Measurements from ENCODE around the gene TRAF5. TPM values are rescaled to one million over a fixed set of nuclear protein-coding genes. Genes with fewer than 3 reads are reported as not detected.

The TRAF5 gene
- total RNA-seq, 4 donors from 2014 or later, result 2.7 to 9.2 (median 4.0) TPM

DNA sequence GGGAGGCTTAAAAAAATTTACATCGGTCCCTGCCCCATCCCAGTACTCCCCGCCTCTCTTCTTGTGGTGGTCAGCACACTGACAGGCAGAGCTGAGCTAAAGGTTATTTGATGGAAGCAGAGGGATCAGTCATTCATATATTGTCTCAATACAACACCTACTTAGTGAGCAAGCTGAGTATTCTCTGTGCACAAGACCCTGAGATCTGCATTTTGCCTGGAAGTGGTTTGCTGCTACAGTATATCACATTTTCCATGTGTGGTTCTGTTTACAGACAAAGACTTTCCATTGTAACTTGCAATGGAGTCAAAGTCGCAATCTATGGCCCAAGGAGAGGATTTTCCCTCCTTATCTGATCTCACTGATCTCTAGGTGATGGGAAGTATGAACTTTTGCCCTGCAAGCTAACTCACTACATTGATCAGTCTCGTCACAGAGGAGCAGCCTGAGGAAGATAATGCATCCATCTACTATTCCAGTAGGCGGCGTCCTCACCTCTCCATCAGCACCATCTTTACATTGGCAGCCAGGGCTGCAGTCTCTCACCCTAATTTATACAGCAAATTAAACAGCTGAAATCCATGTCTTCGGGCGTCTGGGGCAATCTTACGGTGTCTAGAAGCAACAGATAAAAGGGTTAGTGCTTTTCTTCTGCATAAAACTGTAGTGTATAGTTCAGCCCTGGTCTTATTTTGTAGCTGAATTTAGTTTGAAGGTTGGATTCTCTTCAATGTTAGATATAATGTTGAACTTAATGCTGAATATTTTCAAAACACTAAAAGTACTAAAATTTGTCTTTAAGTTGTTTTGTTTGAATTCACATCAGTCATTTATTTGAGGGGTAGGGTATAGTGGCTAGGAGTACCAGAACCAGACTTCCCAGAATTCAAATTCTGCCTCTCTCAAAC is 3.2 kb upstream of the TRAF5 start:
- TF ChIP-seq, protein P1, sequence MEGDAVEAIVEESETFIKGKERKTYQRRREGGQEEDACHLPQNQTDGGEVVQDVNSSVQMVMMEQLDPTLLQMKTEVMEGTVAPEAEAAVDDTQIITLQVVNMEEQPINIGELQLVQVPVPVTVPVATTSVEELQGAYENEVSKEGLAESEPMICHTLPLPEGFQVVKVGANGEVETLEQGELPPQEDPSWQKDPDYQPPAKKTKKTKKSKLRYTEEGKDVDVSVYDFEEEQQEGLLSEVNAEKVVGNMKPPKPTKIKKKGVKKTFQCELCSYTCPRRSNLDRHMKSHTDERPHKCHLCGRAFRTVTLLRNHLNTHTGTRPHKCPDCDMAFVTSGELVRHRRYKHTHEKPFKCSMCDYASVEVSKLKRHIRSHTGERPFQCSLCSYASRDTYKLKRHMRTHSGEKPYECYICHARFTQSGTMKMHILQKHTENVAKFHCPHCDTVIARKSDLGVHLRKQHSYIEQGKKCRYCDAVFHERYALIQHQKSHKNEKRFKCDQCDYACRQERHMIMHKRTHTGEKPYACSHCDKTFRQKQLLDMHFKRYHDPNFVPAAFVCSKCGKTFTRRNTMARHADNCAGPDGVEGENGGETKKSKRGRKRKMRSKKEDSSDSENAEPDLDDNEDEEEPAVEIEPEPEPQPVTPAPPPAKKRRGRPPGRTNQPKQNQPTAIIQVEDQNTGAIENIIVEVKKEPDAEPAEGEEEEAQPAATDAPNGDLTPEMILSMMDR (IDR thresholded peaks at IDR 0.05), result peak; percentile 67 to 85 (median 80)
- no peak for TF ChIP-seq POLR2A (IDR thresholded peaks at IDR 0.05)
- Histone ChIP-seq H3K36me3 (no peaks in the 10 kb centered on the region), H3K27me3 (no peaks in the 10 kb centered on the region), H3K9me3 (no peaks in the 10 kb centered on the region), H3K4me1 (peaks cover 0 to 22% (median 3%) of the 10 kb centered on the region in 3 donors), H3K4me3 (no peak overlapping the region), H3K27ac (no peak overlapping the region)
- intact Hi-C loops (cut with DNase I), result loop anchor here (10.0 kb wide), 2 partner anchors 151 to 331 kb away; no protein-coding TSS in a partner anchor
- no peak for DNase-seq
- WGBS, 2 donors, result 22 to 35% methylated on average over 6 to 9 of the region's 9 CpGs

DNA sequence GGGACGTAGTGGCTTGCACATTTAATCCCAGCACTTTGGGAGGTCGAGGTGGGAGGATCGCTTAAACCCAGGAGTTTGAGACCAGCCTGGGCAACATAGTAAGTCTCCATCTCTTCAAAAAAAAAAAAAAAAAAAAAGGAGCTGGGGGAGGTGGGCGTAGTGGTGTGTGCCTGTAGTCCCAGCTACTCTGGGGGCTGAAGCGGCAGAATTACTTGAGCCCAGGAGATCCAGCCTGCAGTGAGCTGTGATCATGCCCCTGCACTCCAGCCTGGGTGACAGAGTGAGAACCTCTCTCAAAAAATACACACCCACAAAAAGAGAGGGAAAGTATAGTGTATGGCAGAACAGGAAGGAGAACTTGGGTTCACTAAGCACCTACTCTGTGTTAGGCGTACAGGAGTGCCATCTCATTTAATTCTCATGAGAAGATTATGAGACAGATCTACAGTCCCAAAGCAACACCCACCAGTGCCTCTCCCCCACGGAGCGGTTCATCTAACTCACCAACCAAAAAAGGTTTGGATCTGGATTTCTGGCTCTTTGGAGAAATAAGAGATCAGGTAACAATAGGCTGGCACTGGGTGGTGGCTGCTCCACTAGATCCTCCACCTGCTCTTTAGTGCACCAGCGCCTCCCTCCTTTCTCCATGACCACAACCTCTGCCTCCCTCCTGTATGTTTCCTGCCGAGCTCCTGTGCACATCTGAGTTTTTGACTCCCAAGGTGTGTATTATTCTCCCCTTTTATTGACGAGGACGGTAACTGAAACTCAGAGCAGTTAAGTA is 1.4 kb upstream of the TRAF5 start:
- no peak overlapping the region for H3K4me3 ChIP-seq
- DNase-seq, result no peak
- intact Hi-C loops (cut with DNase I), result loop anchor here (10.0 kb wide), 2 partner anchors 150 to 330 kb away; no protein-coding TSS in a partner anchor
- no peak for TF ChIP-seq POLR2A (IDR thresholded peaks at IDR 0.05)
- TF ChIP-seq, protein P1 (IDR thresholded peaks at IDR 0.05), result no peak
- 85 to 86% methylated on average over 12 of the region's 12 CpGs for WGBS, 2 donors
- H3K9me3 ChIP-seq, result no peaks in the 10 kb centered on the region
- peaks cover 8 to 39% (median 16%) of the 10 kb centered on the region in 3 donors for H3K4me1 ChIP-seq
- no peaks in the 10 kb centered on the region for H3K27me3 ChIP-seq
- H3K27ac ChIP-seq, result no peak overlapping the region
- H3K36me3 ChIP-seq, result no peaks in the 10 kb centered on the region

DNA sequence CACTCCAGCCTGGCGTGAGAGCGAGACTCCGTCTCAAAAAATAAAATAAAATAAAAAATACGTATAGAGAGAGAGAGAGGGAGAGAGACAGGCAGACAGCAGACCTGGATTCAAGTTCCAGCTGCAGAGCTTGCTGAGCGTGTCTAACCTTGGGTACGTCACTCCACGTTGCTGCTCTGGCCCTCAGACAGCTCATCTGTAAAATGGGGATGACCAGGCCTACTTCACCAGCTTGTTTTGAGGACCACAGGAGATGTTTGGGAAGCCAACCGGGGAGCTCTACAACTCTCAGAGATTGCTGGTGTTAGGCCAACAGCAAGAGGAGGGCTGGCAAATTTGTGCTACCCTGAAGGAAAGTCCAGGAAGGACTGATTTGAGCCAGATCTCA is 499 bp upstream of the TRAF5 start:
- intact Hi-C loops (cut with DNase I), result loop anchor here (10.0 kb wide), 2 partner anchors 149 to 329 kb away; no protein-coding TSS in a partner anchor
- Histone ChIP-seq H3K4me1 (peaks cover 12 to 48% (median 24%) of the 10 kb centered on the region in 3 donors), H3K4me3 (peak overlapping the region; percentile 66 to 85 (median 81)), H3K36me3 (no peaks in the 10 kb centered on the region), H3K27me3 (no peaks in the 10 kb centered on the region), H3K9me3 (no peaks in the 10 kb centered on the region), H3K27ac (peak overlapping the region; percentile 78 to 90 (median 88))
- no peak for DNase-seq
- TF ChIP-seq, protein P1 (IDR thresholded peaks at IDR 0.05), result no peak
- no peak for TF ChIP-seq POLR2A (IDR thresholded peaks at IDR 0.05)
- WGBS, 2 donors, result 71 to 82% methylated on average over 8 of the region's 8 CpGs

DNA sequence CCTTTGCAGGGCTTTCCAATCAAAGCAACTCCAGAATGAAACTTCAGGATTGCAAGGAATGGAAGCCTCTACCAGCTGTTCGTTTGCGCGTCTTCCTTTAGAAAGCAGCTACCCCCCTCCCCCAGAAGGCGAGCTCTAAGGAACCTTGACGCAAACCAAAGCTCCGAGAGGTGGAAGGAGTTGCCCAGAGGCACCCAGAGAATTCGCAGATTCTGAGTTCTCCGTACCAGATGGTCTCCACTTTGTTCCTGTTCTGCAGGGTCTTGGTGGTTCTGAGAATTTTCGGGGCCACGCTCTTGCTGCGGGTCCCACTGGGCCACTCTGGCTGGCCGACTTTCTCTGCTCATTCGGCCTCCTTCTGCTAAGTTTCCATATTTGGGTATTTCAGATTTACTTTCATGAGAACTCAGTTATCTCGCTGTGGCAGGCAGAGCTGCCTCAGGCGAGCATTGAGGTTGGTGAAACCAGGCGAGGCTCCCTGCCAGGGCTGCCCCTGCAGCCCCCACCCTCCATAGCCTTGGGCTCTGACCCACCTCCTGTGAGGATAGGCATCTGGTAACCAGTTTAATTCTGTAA is 801 bp downstream of the TRAF5 start:
- H3K9me3 ChIP-seq, result no peaks in the 10 kb centered on the region
- WGBS, 2 donors, result 2 to 4% methylated on average over 10 to 15 of the region's 16 CpGs
- no peak for DNase-seq
- peak overlapping the region; percentile 66 to 85 (median 81) for H3K4me3 ChIP-seq
- H3K4me1 ChIP-seq, result peaks cover 17 to 61% (median 34%) of the 10 kb centered on the region in 3 donors
- H3K27ac ChIP-seq, result peak overlapping the region; percentile 78 to 90 (median 88)
- no peaks in the 10 kb centered on the region for H3K36me3 ChIP-seq
- intact Hi-C loops (cut with DNase I), result loop anchor here (10.0 kb wide), 2 partner anchors 147 to 327 kb away; no protein-coding TSS in a partner anchor
- H3K27me3 ChIP-seq, result no peaks in the 10 kb centered on the region
- peak in 2 of 4 donors; percentile 10 to 13 for TF ChIP-seq POLR2A (IDR thresholded peaks at IDR 0.05)
- TF ChIP-seq, protein P1 (IDR thresholded peaks at IDR 0.05), result no peak
